Measurements from ENCODE around the gene HOXA11. TPM values are rescaled to one million over a fixed set of nuclear protein-coding genes. Genes with fewer than 3 reads are reported as not detected.

Gene HOXA11
- total RNA-seq, 4 donors from 2014 or later = 4.5 to 21.3 (median 7.7) TPM

DNA sequence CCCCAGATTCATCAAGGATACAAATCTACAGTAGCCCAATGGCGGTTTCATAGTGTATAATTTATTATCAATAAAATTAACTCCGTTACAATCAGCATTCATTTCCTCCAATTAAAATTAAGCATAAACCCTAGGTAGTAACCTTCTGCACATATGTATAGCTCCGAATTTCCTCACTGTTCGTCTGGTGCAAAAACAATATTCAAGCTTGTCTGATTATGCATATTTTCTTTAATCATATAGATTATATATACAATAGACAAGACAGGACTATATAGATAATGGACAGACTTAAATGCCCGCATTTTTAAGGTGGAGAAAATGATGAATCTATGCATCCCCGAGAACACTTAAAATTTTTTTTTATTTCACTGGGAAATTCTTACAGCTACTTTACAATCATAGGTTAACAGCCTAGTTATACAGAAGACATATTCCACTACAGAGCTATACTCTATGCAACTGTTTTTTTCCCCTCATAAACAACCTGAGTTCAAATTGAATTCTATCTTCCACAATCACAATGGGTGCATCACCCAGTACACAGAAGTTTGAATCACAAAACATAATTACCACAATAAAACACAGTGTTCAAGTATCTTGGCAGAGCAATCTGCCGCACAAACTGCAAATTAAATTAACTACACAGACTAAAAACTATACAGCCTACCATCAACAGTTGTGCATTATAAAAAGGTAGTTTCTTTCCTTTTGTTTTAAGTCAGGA lies 22.3 kb downstream of the HOXA11 start:
- peak overlapping the region; percentile 95 to 99 (median 98) for H3K27ac ChIP-seq
- no peak for TF ChIP-seq CTCF (IDR thresholded peaks at IDR 0.05)
- peak in 2 of 3 donors; percentile 42 to 56 for TF ChIP-seq POLR2AphosphoS5 (IDR thresholded peaks at IDR 0.05)
- DNase-seq = peak; percentile 10
- no peaks in the 10 kb centered on the region for H3K9me3 ChIP-seq
- peak overlapping the region in 3 of 4 donors; percentile 58 to 67 (median 62) for H3K4me3 ChIP-seq
- H3K4me1 ChIP-seq = peaks cover 4 to 34% (median 21%) of the 10 kb centered on the region in 4 donors
- H3K27me3 ChIP-seq = peaks cover 26% of the 10 kb centered on the region
- H3K36me3 ChIP-seq = no peaks in the 10 kb centered on the region
- intact Hi-C loops (cut with DNase I; ENCODE audit: low total_unique reads) = loop anchor here (10.0 kb wide), 1 partner anchor 1308 kb away; no protein-coding TSS in a partner anchor
- WGBS, 2 donors (ENCODE audit: low coverage in 1 of 2) = 18 to 26% methylated on average over 6 to 7 of the region's 7 CpGs
- in situ Hi-C loops (cut with MboI; ENCODE audit: low pct_ligation_motif_present in 1 of 4, low pct_unique_long_range_greater_than_20kb in 1 of 4, low sequenced_read_pairs in 3 of 4) = loop anchor here in 3 of 4 donors (25.0 kb wide), 3 partner anchors 800 to 1300 kb away; no protein-coding TSS in a partner anchor

DNA sequence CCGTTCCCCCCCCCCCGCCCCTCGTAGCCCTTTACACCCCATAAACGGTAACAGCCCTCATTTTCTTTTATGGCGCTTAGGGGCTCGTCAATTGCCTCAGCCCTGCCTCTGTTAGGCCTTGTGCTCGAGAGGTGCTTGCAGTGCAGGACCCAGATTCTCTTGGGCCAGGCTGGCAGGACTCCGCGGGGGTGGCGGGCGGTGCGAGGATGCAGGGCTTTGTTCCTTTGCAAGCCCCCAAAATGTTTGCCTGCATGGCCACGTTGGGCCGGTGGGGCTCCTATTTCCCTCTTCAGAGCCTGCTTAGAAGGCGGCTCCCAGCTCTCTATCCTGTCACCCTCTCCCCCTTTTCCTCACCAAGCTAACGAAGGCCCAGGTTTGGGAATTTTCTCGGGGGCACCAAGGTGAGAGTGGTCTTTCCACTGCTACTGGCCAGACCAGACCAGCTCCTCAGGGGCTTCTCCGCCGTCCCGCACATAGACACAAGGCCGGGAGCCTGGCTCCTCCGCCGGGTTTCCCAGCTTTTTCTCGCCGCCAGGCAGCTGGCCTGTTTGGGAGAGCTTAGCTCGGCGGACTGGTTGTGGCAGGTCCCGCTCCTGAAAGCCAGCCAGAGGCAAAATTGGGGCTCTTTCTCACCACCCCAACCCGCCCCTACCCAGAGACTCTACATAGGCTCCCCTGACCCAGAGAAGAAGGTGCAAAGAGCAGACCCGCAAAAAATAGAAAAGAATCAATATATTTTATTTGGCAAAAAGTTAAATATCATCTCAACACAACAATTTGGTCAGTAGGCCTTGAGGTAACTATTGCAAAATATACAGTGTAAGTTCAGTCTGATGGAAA lies 23.1 kb downstream of the HOXA11 start:
- Histone ChIP-seq H3K27ac (peak overlapping the region; percentile 95 to 99 (median 98)), H3K4me3 (peak overlapping the region in 3 of 4 donors; percentile 58 to 67 (median 62)), H3K27me3 (peaks cover 21% of the 10 kb centered on the region), H3K36me3 (no peaks in the 10 kb centered on the region), H3K4me1 (peaks cover 4 to 33% (median 19%) of the 10 kb centered on the region in 4 donors), H3K9me3 (no peaks in the 10 kb centered on the region)
- WGBS, 2 donors (ENCODE audit: low coverage in 1 of 2) = 22% methylated on average over 29 of the region's 30 CpGs; no CpG with 5 or more reads in 1 of the 2 donors
- in situ Hi-C loops (cut with MboI; ENCODE audit: low pct_ligation_motif_present in 1 of 4, low pct_unique_long_range_greater_than_20kb in 1 of 4, low sequenced_read_pairs in 3 of 4) = loop anchor here in 3 of 4 donors (25.0 kb wide), 3 partner anchors 800 to 1300 kb away; no protein-coding TSS in a partner anchor
- intact Hi-C loops (cut with DNase I; ENCODE audit: low total_unique reads) = loop anchor here (2.0 to 10.0 kb wide), 2 partner anchors 793 to 1307 kb away; no protein-coding TSS in a partner anchor
- TF ChIP-seq POLR2A (IDR thresholded peaks at IDR 0.05) (peak; percentile 58), POLR2AphosphoS5 (IDR thresholded peaks at IDR 0.05) (peak; percentile 57 to 74 (median 59)), CTCF (IDR thresholded peaks at IDR 0.05) (peak in 1 of 5 experiments; percentile 17), EP300 (IDR thresholded peaks at IDR 0.05; ENCODE audit: low read depth) (no peak)
- peak; percentile 67 for DNase-seq

DNA sequence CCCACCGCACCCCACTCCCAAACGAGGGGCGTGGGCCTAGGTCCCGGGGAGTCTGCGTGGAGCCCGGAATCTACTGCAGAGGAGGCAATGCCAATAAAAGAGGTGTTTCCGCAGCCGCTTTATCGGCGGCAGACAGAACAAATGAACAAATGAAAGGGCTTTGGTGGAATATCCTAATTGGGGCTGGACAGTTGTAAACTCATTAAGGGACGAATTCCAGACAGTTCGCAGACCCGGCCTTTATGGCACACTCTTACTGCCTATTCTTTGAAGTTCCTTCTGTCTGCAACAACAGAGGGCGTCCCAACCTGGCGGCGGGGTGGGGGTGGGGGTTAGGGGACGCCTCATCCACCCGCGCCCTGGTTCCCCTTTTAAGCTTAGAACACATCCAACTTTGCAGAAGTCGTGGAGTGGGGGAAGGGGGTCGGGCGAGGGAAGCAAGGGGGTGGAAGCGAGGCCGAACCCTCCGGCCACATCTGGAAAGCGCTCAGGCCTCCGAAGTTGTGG lies 23.8 kb downstream of the HOXA11 start:
- 3 to 4% methylated on average over 4 to 26 of the region's 27 CpGs for WGBS, 2 donors (ENCODE audit: low coverage in 1 of 2)
- TF ChIP-seq POLR2AphosphoS5 (IDR thresholded peaks at IDR 0.05) = no peak
- TF ChIP-seq CTCF (IDR thresholded peaks at IDR 0.05) = peak in 2 of 5 experiments; percentile 13 to 22
- Histone ChIP-seq H3K36me3 (no peaks in the 10 kb centered on the region), H3K4me1 (peaks cover 4 to 35% (median 19%) of the 10 kb centered on the region in 4 donors), H3K27me3 (peaks cover 17% of the 10 kb centered on the region), H3K4me3 (peak overlapping the region in 3 of 4 donors; percentile 38 to 62 (median 58)), H3K9me3 (no peaks in the 10 kb centered on the region), H3K27ac (peak overlapping the region; percentile 95 to 99 (median 98))
- DNase-seq = peak; percentile 66
- in situ Hi-C loops (cut with MboI; ENCODE audit: low pct_ligation_motif_present in 1 of 4, low pct_unique_long_range_greater_than_20kb in 1 of 4, low sequenced_read_pairs in 3 of 4) = loop anchor here in 3 of 4 donors (25.0 kb wide), 3 partner anchors 799 to 1299 kb away; no protein-coding TSS in a partner anchor
- intact Hi-C loops (cut with DNase I; ENCODE audit: low total_unique reads) = loop anchor here (2.0 to 10.0 kb wide), 2 partner anchors 792 to 1306 kb away; no protein-coding TSS in a partner anchor
